B cell (primary cell): ENCODE measurements around the gene DVL2. TPM values are rescaled to one million over a fixed set of nuclear protein-coding genes. Genes with fewer than 3 reads are reported as not detected.

ENCODE experiments used
- ATAC-seq: fragments of 200-7000 bp; cut with Tn5 transposase; one replicate; pipeline ENCODE4 v1.10.0; 2021; ENCODE audit warnings: low read depth, mild to moderate bottlenecking, moderate number of reproducible peaks, moderate library complexity
- CTCF ChIA-PET: fragments of 350-600 bp; sonication (Branson Sonifier 250); formaldehyde crosslinking; loops from one replicate; lab custom pipeline; 2021; ENCODE audit warnings: antibody characterized with exemption, inconsistent platforms; lab: Charles Lee
- POLR2A ChIA-PET: fragments of 350-600 bp; sonication (Branson Sonifier 250); formaldehyde crosslinking; loops from one replicate; lab custom pipeline; 2021; ENCODE audit warnings: antibody characterized with exemption; lab: Charles Lee
- DNase-seq: peaks from one replicate; pipeline ENCODE4 v3.0.0; 2013
- H2AFZ ChIP-seq: 2 replicates; pipeline ENCODE4 v1.6.1; 2012; ENCODE audit warnings: mild to moderate bottlenecking, low read depth, low read length; ENCODE audit not compliant: insufficient read depth, poor library complexity, severe bottlenecking
- H3K27ac ChIP-seq, 2 donors: 1 replicate in 1 of 2; 2 replicates in 1 of 2; pipeline ENCODE4 v1.5.1; 2012 to 2013; ENCODE audit warnings: low read length in 2 of 2, mild to moderate bottlenecking in 2 of 2, moderate library complexity in 1 of 2
- H3K27me3 ChIP-seq, 4 experiments: fragments of 200-600 bp in 1 of 4; sonication (generic) in 1 of 4; replicated peaks in 1 of 4; 1 replicate in 2 of 4; 2 replicates in 2 of 4; pipeline versions ENCODE4 v1.6.1 to v1.7.0; 2013 to 2016; ENCODE audit warnings: low read length in 3 of 4, mild to moderate bottlenecking in 2 of 4, mixed read lengths in 1 of 4, moderate library complexity in 1 of 4; ENCODE audit not compliant: insufficient read depth in 4 of 4, control insufficient read depth in 3 of 4; ENCODE audit errors: control extremely low read depth in 1 of 4
- H3K36me3 ChIP-seq, 2 experiments: replicated peaks in 1 of 2; 1 replicate in 1 of 2; 2 replicates in 1 of 2; pipeline versions ENCODE4 v1.6.1 to v1.7.1; 2013; ENCODE audit warnings: low read length in 1 of 2; ENCODE audit not compliant: insufficient read depth in 2 of 2, control insufficient read depth in 1 of 2; ENCODE audit errors: control extremely low read depth in 1 of 2, extremely low read depth in 1 of 2
- H3K4me1 ChIP-seq, 2 donors: fragments of 200-600 bp in 1 of 2; sonication (generic) in 1 of 2; 1 replicate in 1 of 2; 2 replicates in 1 of 2; pipeline versions ENCODE4 v1.5.1 to v1.6.1; 2013 to 2017; ENCODE audit warnings: low read length in 2 of 2; ENCODE audit not compliant: control insufficient read depth in 2 of 2, insufficient read depth in 2 of 2
- H3K4me2 ChIP-seq: replicated peaks from 2 replicates; pipeline ENCODE3; 2012; ENCODE audit warnings: mild to moderate bottlenecking, low read depth, low read length; ENCODE audit not compliant: poor library complexity, severe bottlenecking
- H3K4me3 ChIP-seq, 5 experiments: fragments of 200-600 bp in 1 of 5; sonication (generic) in 1 of 5; 1 replicate in 3 of 5; 2 replicates in 2 of 5; pipeline versions ENCODE4 v1.5.1 to v1.7.0; 2011 to 2016; ENCODE audit warnings: low read length in 4 of 5, mild to moderate bottlenecking in 4 of 5, low read depth in 2 of 5, control low read depth in 1 of 5, moderate library complexity in 1 of 5; ENCODE audit not compliant: insufficient read depth in 1 of 5; ENCODE audit errors: control extremely low read depth in 1 of 5, extremely low read depth in 1 of 5
- H3K79me2 ChIP-seq: fragments of 200-600 bp; sonication (generic); one replicate; pipeline ENCODE4 v1.6.0; 2016; ENCODE audit warnings: low read length; ENCODE audit not compliant: control insufficient read depth, insufficient read depth
- H3K9ac ChIP-seq: fragments of 200-600 bp; sonication (generic); 2 replicates; pipeline ENCODE4 v1.6.1; 2017; ENCODE audit warnings: mild to moderate bottlenecking, low read length, moderate library complexity
- H3K9me3 ChIP-seq, 3 donors: one replicate each; pipeline versions ENCODE4 v1.6.1 to v1.7.1; 2013; ENCODE audit warnings: low read length in 2 of 3; ENCODE audit not compliant: control insufficient read depth in 2 of 3, insufficient read depth in 1 of 3; ENCODE audit errors: control extremely low read depth in 1 of 3
- H4K20me1 ChIP-seq: 2 replicates; pipeline ENCODE4 v1.6.0; 2012; ENCODE audit warnings: mild to moderate bottlenecking, low read length; ENCODE audit not compliant: insufficient read depth, control insufficient read depth, poor library complexity, severe bottlenecking
- H3K27ac Mint-ChIP-seq: one replicate; pipeline ENCODE4 v1.8.0; 2021; ENCODE audit warnings: mixed read lengths
- H3K27me3 Mint-ChIP-seq: one replicate; pipeline ENCODE4 v1.8.0; 2021; ENCODE audit warnings: mixed read lengths
- H3K4me1 Mint-ChIP-seq: one replicate; pipeline ENCODE4 v1.8.0; 2021; ENCODE audit warnings: mixed read lengths
- H3K4me3 Mint-ChIP-seq: one replicate; pipeline ENCODE4 v1.8.0; 2021; ENCODE audit warnings: mixed read lengths
- H3K9me3 Mint-ChIP-seq: one replicate; pipeline ENCODE4 v1.8.0; 2022; ENCODE audit warnings: mixed read lengths; ENCODE audit not compliant: insufficient read depth
- CTCF ChIP-seq: fragments of 200-600 bp; IDR thresholded peaks from one replicate; pipeline ENCODE4 v1.8.0; 2022; ENCODE audit warnings: antibody characterized with exemption, mild to moderate bottlenecking
- EZH2 ChIP-seq: IDR thresholded peaks from 2 replicates; pipeline ENCODE4 v1.6.1; 2012; ENCODE audit warnings: borderline replicate concordance, low read depth, mild to moderate bottlenecking, moderate library complexity, low read length; ENCODE audit not compliant: insufficient read depth, poor library complexity, severe bottlenecking
- WGBS: methylation state at CpG from one replicate; pipeline ENCODE4 v1.1.5; 2013; ENCODE audit warnings: missing lambda C conversion rate; ENCODE audit not compliant: insufficient coverage; 5-methylcytosine and 5-hydroxymethylcytosine counted together
- intact Hi-C: fragments of 100-400 bp; cut with micrococcal nuclease; formaldehyde crosslinking; loops from one replicate; pipeline ENCODE4 v1.10.0; 2022
- polyA plus RNA-seq: library from polyadenylated mRNA; depleted of rRNA; stranded (reverse); fragments of >200 nt; gene quantifications from 2 replicates; pipeline ENCODE4 v1.2.3, GENCODE V29; 2012
- total RNA-seq, 2 donors: library from RNA; stranded (reverse); fragments of 120-200 nt in 1 of 2; gene quantifications; 1 replicate in 1 of 2; 2 replicates in 1 of 2; pipeline versions ENCODE4 v1.2.3 to v1.2.4, GENCODE V29; 2013 to 2022

The DVL2 gene
- total and polyA plus RNA-seq, 2 donors (not counting 1 experiment from before 2014, with no cell fraction given): 22.5 to 104 TPM

DNA sequence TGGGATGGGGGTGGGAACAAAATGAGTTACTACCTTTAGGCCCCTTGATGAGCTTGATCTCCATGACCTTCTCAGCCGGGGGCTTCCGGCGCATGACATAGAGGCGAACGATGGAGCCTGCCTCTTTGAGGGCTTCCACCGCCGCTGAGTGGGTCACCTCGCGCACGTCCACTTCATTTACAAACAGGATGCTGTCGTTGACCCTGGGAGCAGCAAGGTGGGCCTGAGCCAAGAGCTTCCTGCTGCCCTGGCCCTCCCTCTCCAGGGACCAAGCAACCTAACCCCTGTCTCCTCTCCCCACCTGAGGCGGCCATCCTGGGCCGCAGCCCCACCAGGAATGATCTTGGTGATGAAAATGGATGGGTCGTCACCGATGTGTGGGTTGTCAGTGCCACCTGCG is 30.9 kb downstream of the DVL2 start:
- Mint-ChIP-seq H3K27me3 (no peaks in the 10 kb centered on the region), H3K4me1 (peaks cover 28% of the 10 kb centered on the region), H3K27ac (peak overlapping the region; percentile 91), H3K4me3 (peak overlapping the region; percentile 49), H3K9me3 (no peaks in the 10 kb centered on the region)
- Histone ChIP-seq H3K27ac (no peak overlapping the region), H2AFZ (no peak overlapping the region), H3K79me2 (no peaks in the 10 kb centered on the region), H3K27me3 (no peaks in the 10 kb centered on the region), H3K4me1 (peaks cover 17 to 25% of the 10 kb centered on the region in 2 donors), H3K36me3 (no peaks in the 10 kb centered on the region), H4K20me1 (no peaks in the 10 kb centered on the region), H3K4me2 (no peak overlapping the region), H3K9ac (no peak overlapping the region), H3K4me3 (no peak overlapping the region), H3K9me3 (no peaks in the 10 kb centered on the region)
- 97% methylated on average over 13 of the region's 16 CpGs for WGBS
- intact Hi-C loops: no loop called here
- CTCF ChIA-PET: interaction anchor here (1.2 kb wide), 1 partner anchor 26 kb away, joined by 3 read pairs; no protein-coding TSS in a partner anchor
- TF ChIP-seq EZH2 (no peak), CTCF (no peak)
- ATAC-seq: no peak
- DNase-seq: no peak
- POLR2A ChIA-PET: no interaction called here

GRCh38 chr17:7196651-7197401 is 37.5 kb downstream of the DVL2 start:
- POLR2A ChIA-PET: interaction anchor here (0.5 kb wide), 1 partner anchor 484 kb away, joined by 6 read pairs; no protein-coding TSS in a partner anchor
- H3K27ac ChIP-seq: no peak overlapping the region
- TF ChIP-seq EZH2: no peak
- TF ChIP-seq CTCF: no peak
- Mint-ChIP-seq H3K4me1 (no peaks in the 10 kb centered on the region), H3K4me3 (no peak overlapping the region), H3K27me3 (no peaks in the 10 kb centered on the region), H3K9me3 (no peaks in the 10 kb centered on the region), H3K27ac (no peak overlapping the region)
- CTCF ChIA-PET: no interaction called here
- no peaks in the 10 kb centered on the region for H3K36me3 ChIP-seq
- no peak overlapping the region for H2AFZ ChIP-seq
- DNase-seq: no peak
- no peak overlapping the region for H3K4me3 ChIP-seq
- no peaks in the 10 kb centered on the region for H4K20me1 ChIP-seq
- H3K27me3 ChIP-seq: no peaks in the 10 kb centered on the region
- H3K9me3 ChIP-seq: no peaks in the 10 kb centered on the region
- no peak for ATAC-seq
- 94% methylated on average over 19 of the region's 22 CpGs for WGBS
- H3K4me2 ChIP-seq: no peak overlapping the region
- no peaks in the 10 kb centered on the region for H3K4me1 ChIP-seq
- no peaks in the 10 kb centered on the region for H3K79me2 ChIP-seq
- intact Hi-C loops: no loop called here
- no peak overlapping the region for H3K9ac ChIP-seq
